Measurements from ENCODE around the gene ZNF496. TPM values are rescaled to one million over a fixed set of nuclear protein-coding genes. Genes with fewer than 3 reads are reported as not detected.
A peak's percentile ranks its signal among the peaks of the same experiment; 100 is the strongest.

ZNF496 gene
- total and polyA plus RNA-seq, 9 of the 15 experiments (the other 6 are each of a cell fraction or from before 2014, with no cell fraction given): 4.3 to 54.0 (median 31.3) TPM

GRCh38 chr1:247296599-247297180 is 35.0 kb downstream of the ZNF496 start (continued):
- no peak for TF ChIP-seq ZBTB26 (CRISPR knock-in tag; IDR thresholded peaks at IDR 0.05)
- TF ChIP-seq GABPA (tag; conservative IDR thresholded peaks at IDR 0.05; ENCODE audit: low read depth): no peak
- TF ChIP-seq SMAD1 (IDR thresholded peaks at IDR 0.05; ENCODE audit: low read depth, low read length, partially characterized antibody): no peak
- TF ChIP-seq, protein P1, sequence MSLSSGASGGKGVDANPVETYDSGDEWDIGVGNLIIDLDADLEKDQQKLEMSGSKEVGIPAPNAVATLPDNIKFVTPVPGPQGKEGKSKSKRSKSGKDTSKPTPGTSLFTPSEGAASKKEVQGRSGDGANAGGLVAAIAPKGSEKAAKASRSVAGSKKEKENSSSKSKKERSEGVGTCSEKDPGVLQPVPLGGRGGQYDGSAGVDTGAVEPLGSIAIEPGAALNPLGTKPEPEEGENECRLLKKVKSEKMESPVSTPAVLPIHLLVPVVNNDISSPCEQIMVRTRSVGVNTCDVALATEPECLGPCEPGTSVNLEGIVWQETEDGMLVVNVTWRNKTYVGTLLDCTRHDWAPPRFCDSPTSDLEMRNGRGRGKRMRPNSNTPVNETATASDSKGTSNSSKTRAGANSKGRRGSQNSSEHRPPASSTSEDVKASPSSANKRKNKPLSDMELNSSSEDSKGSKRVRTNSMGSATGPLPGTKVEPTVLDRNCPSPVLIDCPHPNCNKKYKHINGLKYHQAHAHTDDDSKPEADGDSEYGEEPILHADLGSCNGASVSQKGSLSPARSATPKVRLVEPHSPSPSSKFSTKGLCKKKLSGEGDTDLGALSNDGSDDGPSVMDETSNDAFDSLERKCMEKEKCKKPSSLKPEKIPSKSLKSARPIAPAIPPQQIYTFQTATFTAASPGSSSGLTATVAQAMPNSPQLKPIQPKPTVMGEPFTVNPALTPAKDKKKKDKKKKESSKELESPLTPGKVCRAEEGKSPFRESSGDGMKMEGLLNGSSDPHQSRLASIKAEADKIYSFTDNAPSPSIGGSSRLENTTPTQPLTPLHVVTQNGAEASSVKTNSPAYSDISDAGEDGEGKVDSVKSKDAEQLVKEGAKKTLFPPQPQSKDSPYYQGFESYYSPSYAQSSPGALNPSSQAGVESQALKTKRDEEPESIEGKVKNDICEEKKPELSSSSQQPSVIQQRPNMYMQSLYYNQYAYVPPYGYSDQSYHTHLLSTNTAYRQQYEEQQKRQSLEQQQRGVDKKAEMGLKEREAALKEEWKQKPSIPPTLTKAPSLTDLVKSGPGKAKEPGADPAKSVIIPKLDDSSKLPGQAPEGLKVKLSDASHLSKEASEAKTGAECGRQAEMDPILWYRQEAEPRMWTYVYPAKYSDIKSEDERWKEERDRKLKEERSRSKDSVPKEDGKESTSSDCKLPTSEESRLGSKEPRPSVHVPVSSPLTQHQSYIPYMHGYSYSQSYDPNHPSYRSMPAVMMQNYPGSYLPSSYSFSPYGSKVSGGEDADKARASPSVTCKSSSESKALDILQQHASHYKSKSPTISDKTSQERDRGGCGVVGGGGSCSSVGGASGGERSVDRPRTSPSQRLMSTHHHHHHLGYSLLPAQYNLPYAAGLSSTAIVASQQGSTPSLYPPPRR (CRISPR knock-in tag; IDR thresholded peaks at IDR 0.05; ENCODE audit: borderline replicate concordance): no peak
- no peak for TF ChIP-seq NELFE (IDR thresholded peaks at IDR 0.05; ENCODE audit: insufficient read depth, insufficient read length)
- TF ChIP-seq, protein P2, sequence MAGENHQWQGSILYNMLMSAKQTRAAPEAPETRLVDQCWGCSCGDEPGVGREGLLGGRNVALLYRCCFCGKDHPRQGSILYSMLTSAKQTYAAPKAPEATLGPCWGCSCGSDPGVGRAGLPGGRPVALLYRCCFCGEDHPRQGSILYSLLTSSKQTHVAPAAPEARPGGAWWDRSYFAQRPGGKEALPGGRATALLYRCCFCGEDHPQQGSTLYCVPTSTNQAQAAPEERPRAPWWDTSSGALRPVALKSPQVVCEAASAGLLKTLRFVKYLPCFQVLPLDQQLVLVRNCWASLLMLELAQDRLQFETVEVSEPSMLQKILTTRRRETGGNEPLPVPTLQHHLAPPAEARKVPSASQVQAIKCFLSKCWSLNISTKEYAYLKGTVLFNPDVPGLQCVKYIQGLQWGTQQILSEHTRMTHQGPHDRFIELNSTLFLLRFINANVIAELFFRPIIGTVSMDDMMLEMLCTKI (IDR thresholded peaks at IDR 0.05; ENCODE audit: partially characterized antibody): no peak
- TF ChIP-seq, protein P3, sequence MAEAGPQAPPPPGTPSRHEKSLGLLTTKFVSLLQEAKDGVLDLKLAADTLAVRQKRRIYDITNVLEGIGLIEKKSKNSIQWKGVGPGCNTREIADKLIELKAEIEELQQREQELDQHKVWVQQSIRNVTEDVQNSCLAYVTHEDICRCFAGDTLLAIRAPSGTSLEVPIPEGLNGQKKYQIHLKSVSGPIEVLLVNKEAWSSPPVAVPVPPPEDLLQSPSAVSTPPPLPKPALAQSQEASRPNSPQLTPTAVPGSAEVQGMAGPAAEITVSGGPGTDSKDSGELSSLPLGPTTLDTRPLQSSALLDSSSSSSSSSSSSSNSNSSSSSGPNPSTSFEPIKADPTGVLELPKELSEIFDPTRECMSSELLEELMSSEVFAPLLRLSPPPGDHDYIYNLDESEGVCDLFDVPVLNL (CRISPR knock-in tag; IDR thresholded peaks at IDR 0.05; ENCODE audit: low read depth): no peak
- no peak for TF ChIP-seq ZNF766 (CRISPR knock-in tag; conservative IDR thresholded peaks at IDR 0.05)
- no peak for TF ChIP-seq ATF1 (CRISPR knock-in tag; IDR thresholded peaks at IDR 0.05)
- TF ChIP-seq ATF1 (tag; IDR thresholded peaks at IDR 0.05): peak; percentile 12; the same call in 1 of the 2 replicates
- TF ChIP-seq ZNF431 (CRISPR knock-in tag; IDR thresholded peaks at IDR 0.05): peak; percentile 58; the same call in 1 of the 2 replicates
- TF ChIP-seq, protein P4, sequence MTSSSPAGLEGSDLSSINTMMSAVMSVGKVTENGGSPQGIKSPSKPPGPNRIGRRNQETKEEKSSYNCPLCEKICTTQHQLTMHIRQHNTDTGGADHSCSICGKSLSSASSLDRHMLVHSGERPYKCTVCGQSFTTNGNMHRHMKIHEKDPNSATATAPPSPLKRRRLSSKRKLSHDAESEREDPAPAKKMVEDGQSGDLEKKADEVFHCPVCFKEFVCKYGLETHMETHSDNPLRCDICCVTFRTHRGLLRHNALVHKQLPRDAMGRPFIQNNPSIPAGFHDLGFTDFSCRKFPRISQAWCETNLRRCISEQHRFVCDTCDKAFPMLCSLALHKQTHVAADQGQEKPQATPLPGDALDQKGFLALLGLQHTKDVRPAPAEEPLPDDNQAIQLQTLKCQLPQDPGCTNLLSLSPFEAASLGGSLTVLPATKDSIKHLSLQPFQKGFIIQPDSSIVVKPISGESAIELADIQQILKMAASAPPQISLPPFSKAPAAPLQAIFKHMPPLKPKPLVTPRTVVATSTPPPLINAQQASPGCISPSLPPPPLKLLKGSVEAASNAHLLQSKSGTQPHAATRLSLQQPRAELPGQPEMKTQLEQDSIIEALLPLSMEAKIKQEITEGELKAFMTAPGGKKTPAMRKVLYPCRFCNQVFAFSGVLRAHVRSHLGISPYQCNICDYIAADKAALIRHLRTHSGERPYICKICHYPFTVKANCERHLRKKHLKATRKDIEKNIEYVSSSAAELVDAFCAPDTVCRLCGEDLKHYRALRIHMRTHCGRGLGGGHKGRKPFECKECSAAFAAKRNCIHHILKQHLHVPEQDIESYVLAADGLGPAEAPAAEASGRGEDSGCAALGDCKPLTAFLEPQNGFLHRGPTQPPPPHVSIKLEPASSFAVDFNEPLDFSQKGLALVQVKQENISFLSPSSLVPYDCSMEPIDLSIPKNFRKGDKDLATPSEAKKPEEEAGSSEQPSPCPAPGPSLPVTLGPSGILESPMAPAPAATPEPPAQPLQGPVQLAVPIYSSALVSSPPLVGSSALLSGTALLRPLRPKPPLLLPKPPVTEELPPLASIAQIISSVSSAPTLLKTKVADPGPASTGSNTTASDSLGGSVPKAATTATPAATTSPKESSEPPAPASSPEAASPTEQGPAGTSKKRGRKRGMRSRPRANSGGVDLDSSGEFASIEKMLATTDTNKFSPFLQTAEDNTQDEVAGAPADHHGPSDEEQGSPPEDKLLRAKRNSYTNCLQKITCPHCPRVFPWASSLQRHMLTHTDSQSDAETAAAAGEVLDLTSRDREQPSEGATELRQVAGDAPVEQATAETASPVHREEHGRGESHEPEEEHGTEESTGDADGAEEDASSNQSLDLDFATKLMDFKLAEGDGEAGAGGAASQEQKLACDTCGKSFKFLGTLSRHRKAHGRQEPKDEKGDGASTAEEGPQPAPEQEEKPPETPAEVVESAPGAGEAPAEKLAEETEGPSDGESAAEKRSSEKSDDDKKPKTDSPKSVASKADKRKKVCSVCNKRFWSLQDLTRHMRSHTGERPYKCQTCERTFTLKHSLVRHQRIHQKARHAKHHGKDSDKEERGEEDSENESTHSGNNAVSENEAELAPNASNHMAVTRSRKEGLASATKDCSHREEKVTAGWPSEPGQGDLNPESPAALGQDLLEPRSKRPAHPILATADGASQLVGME (CRISPR knock-in tag; IDR thresholded peaks at IDR 0.05): no peak
